Measurements from ENCODE around the gene TTLL12. TPM values are rescaled to one million over a fixed set of nuclear protein-coding genes. Genes with fewer than 3 reads are reported as not detected.

Gene TTLL12
- total RNA-seq, 4 donors from 2014 or later: 31.5 to 39.0 (median 34.4) TPM

DNA sequence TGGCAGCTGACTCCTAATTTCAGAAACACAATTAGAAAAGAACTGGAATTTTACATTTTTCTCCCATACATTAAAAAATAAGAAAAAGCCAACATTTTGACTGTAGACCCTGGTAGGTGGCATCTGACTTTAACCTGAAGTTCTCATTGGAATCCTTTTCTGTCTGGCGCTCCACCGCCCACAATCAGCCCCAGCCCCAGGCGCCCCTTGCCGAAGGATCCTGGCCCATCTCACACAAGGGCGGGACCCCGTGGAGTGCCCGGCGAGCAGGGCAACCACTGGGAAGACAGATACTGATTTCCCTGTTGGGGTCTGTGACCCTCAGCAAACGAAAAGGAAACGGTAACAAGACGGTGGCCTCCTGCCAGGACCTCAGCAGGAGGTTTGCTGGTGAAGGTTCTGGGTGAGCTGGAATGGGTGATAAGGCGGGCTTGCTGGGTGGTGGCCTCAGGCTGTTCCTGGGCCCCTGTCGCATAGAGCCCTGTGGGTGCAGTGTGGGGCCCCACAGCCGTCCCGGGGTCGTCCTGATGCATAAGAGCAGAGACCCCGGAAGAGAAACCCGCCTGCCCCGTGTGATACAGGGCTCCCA, 19.8 kb downstream of the TTLL12 start:
- TF ChIP-seq, protein P1, sequence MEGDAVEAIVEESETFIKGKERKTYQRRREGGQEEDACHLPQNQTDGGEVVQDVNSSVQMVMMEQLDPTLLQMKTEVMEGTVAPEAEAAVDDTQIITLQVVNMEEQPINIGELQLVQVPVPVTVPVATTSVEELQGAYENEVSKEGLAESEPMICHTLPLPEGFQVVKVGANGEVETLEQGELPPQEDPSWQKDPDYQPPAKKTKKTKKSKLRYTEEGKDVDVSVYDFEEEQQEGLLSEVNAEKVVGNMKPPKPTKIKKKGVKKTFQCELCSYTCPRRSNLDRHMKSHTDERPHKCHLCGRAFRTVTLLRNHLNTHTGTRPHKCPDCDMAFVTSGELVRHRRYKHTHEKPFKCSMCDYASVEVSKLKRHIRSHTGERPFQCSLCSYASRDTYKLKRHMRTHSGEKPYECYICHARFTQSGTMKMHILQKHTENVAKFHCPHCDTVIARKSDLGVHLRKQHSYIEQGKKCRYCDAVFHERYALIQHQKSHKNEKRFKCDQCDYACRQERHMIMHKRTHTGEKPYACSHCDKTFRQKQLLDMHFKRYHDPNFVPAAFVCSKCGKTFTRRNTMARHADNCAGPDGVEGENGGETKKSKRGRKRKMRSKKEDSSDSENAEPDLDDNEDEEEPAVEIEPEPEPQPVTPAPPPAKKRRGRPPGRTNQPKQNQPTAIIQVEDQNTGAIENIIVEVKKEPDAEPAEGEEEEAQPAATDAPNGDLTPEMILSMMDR (IDR thresholded peaks at IDR 0.05): no peak
- ATAC-seq (ENCODE audit: low FRiP score): no peak
- DNase-seq (ENCODE audit: low spot score): no peak

DNA sequence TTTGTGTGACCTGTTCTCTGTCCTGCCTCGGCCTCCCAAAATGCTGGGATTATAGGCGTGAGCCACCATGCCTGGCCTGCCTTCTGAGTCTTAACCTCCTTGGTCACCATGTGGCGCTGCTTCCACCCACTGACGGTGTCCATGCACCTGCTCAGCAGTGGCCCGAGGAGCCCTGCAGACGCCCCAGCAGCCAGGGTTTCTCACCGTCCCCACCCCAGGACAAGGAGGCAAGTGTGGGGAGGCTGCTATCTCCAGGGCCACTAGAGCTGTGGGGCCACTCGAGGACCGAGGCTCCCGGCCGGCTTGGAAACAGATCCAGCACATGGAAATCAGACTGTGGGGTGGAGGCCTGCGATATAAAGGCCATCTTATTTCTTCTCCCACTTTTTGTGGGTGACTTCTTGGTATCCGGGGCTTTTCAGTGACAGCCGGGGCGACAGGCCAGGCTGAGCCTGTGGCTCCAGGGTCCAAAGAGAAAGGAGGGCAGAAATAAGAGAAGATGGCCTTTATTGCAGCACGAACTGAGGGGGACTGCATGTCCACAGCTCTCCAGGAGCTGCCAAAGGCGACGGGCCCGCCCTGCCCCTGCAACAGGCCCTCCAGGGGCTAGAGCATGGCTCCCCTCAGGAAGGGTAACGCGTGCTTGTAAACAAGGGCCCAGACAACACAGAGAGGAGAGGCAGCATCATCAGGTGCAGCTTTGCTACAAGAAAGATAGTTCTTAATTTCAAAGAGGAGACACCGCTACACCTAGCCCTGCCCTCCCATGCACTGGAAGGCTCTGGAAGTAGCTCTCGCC, 20.6 kb downstream of the TTLL12 start:
- DNase-seq (ENCODE audit: low spot score): no peak

DNA sequence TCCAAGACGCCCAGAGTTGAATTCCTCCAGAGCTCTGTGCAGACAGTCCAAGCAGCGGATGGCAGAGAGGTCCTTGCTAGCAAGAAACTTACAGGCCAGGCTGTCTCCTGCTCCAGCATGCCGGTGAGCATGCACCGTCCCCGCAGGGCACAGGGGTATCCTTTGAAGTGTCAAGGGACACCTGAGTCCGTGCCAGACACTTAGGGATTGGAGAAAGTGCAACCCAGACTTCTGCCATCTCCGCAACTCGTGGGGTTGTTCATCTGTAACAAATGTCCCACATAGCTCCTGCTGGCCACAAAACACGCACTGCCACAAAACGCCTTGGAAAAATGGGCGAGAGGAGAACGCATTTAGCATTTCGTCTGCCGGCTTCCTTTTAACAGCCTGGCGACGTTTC, 22.3 kb downstream of the TTLL12 start:
- ATAC-seq (ENCODE audit: low FRiP score): no peak

More for the DNA sequence above, 20.6 kb downstream of the TTLL12 start:
- TF ChIP-seq, protein P1 (IDR thresholded peaks at IDR 0.05): no peak
- ATAC-seq (ENCODE audit: low FRiP score): no peak

DNA sequence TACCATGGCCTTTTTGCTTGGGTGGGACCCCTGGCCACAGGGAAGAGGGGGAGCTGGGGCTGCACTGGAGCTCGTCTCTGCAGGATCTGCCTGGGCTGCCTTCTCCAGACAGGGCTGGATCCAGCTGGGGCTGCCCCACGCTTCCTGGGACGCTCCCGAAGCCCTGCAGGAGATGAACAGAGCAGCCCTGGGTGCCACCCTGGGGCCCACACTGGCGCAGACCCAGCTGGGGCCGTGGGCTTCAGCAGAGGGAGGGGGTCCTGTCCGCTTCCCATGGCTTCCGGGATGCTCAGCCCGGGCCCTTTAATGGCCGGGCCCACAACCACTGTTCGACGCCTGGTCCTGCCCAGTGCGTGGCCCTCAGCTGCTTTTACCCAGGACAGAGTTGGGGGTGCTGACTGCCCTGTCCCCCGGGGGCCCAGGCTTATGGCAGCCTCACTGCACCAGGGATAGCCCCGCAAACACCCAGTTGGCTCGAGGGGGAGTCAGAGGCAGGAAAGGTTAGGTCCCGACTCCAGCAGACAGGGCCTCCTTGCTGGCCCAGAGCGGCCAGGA, 23.6 kb downstream of the TTLL12 start:
- DNase-seq (ENCODE audit: low spot score): no peak
- TF ChIP-seq, protein P1 (IDR thresholded peaks at IDR 0.05): no peak
- no peak for ATAC-seq (ENCODE audit: low FRiP score)

More for the DNA sequence above, 22.3 kb downstream of the TTLL12 start:
- no peak for DNase-seq (ENCODE audit: low spot score)
- TF ChIP-seq, protein P1 (IDR thresholded peaks at IDR 0.05): no peak

DNA sequence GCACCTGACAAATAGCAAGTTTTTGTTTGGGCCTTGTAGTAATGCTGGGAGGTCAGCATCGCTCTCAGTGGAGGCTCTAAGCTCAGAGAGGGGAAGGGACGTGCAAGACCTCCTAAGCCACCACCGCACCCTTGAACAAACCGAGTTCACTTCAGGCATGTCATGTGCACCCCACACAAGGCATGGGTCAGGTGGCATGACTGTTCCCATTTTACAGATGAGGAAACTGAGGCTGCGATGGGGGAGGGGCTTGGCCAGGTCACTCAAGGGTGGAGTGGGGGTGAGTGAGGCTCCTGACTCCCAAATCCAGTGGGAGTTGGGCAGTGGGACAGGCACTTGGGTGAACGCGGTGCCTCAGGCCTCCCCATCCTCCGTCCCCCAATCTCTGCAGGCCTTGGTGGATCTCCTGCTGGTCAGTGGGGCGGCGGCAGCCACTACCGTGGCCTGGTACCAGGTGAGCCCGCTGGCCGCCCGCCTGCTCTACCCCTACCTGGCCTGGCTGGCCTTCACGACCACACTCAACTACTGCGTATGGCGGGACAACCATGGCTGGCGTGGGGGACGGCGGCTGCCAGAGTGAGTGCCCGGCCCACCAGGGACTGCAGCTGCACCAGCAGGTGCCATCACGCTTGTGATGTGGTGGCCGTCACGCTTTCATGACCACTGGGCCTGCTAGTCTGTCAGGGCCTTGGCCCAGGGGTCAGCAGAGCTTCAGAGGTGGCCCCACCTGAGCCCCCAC, 24.4 kb downstream of the TTLL12 start:
- ATAC-seq (ENCODE audit: low FRiP score) (no peak), DNase-seq (ENCODE audit: low spot score) (no peak)
- TF ChIP-seq, protein P1 (IDR thresholded peaks at IDR 0.05): no peak

DNA sequence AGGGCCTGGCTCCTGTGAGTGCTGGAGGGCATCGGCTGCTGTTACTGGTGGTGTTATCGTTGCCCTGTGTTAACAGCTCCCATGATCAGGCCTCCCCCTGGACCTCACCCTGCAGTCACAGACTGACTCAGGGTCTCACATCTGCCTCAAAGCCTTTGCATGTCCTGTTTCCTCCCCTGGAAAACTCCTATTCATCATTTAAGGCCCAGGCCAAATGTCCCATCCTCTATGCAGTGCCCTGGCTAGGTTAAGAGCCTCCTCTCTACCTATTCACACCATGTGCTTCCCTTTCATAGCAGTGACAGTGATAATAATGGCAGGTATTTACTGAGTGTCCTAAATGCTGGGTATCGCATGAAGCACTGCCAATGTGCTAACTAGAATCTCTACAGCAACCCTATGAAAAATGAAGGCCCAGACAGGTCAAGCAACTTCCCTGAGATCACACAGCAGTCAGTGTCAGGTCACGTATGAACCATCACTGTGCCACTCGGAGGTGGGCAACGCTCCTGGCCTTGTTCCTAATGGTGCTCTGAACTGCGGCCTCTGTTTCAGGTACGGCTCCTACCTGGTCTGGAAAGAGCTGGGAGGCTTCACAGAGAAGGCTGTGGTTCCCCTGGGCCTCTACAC, 26.3 kb downstream of the TTLL12 start:
- DNase-seq (ENCODE audit: low spot score) (no peak), ATAC-seq (ENCODE audit: low FRiP score) (no peak)
- TF ChIP-seq, protein P1 (IDR thresholded peaks at IDR 0.05): no peak

Measured in omental fat pad (tissue), 4 donors.